Natural killer cell (primary cell): Measurements from ENCODE around the gene ADAM22. TPM values are rescaled to one million over a fixed set of nuclear protein-coding genes. Genes with fewer than 3 reads are reported as not detected.

Source experiments
- ATAC-seq, 3 donors: fragments of 150-1000 bp in 2 of 3; fragments of 200-7000 bp in 1 of 3; cut with Tn5 transposase; 1 replicate in 1 of 3; 2 replicates in 2 of 3; pipeline ENCODE4 v1.10.0; 2021; ENCODE audit warnings: mild to moderate bottlenecking in 2 of 3, moderate library complexity in 2 of 3
- DNase-seq, 2 donors: peaks; one replicate each; pipeline versions ENCODE4 v3.0.0 to v3.0.0-alpha.2; 2013 to 2021; ENCODE audit warnings: mixed read lengths in 1 of 2
- H3K27ac ChIP-seq: one replicate; pipeline ENCODE4 v1.5.1; 2013; ENCODE audit warnings: mild to moderate bottlenecking, low read length
- H3K27me3 ChIP-seq: one replicate; pipeline ENCODE4 v1.6.1; 2013; ENCODE audit warnings: low read length; ENCODE audit not compliant: control insufficient read depth, insufficient read depth
- H3K36me3 ChIP-seq: one replicate; pipeline ENCODE4 v1.6.1; 2013; ENCODE audit warnings: low read length; ENCODE audit not compliant: control insufficient read depth, insufficient read depth
- H3K4me1 ChIP-seq: one replicate; pipeline ENCODE4 v1.6.1; 2013; ENCODE audit warnings: low read length; ENCODE audit not compliant: control insufficient read depth, insufficient read depth
- H3K4me3 ChIP-seq: one replicate; pipeline ENCODE4 v1.5.1; 2013; ENCODE audit warnings: low read length
- H3K9me3 ChIP-seq: one replicate; pipeline ENCODE4 v1.6.1; 2013; ENCODE audit warnings: low read length; ENCODE audit not compliant: control insufficient read depth, insufficient read depth
- H3K27ac Mint-ChIP-seq, 2 donors: one replicate each; pipeline ENCODE4 v1.8.0; 2022; ENCODE audit warnings: mild to moderate bottlenecking in 2 of 2, mixed read lengths in 2 of 2, moderate library complexity in 1 of 2
- H3K27me3 Mint-ChIP-seq, 2 donors: one replicate each; pipeline ENCODE4 v1.8.0; 2022; ENCODE audit warnings: low read depth in 2 of 2, mixed read lengths in 2 of 2
- H3K36me3 Mint-ChIP-seq: one replicate; pipeline ENCODE4 v1.8.0; 2022; ENCODE audit warnings: mixed read lengths
- H3K4me1 Mint-ChIP-seq, 2 donors: one replicate each; pipeline ENCODE4 v1.8.0; 2022; ENCODE audit warnings: mixed read lengths in 2 of 2
- H3K4me3 Mint-ChIP-seq: one replicate; pipeline ENCODE4 v1.8.0; 2022; ENCODE audit warnings: mild to moderate bottlenecking, moderate library complexity, mixed read lengths
- H3K9me3 Mint-ChIP-seq, 2 donors: one replicate each; pipeline ENCODE4 v1.8.0; 2022; ENCODE audit warnings: mixed read lengths in 2 of 2
- WGBS: methylation state at CpG from one replicate; pipeline ENCODE4 v1.1.7; 2013; ENCODE audit warnings: missing lambda C conversion rate; ENCODE audit not compliant: insufficient coverage; 5-methylcytosine and 5-hydroxymethylcytosine counted together
- intact Hi-C: fragments of 100-400 bp; cut with micrococcal nuclease; formaldehyde crosslinking; loops from one replicate; pipeline ENCODE4 v1.14.2; 2022
- total RNA-seq, 4 donors: library from RNA; stranded (reverse); fragments of 120-200 nt in 1 of 4; gene quantifications; one replicate each; pipeline versions ENCODE4 v1.2.3 to v1.2.4, GENCODE V29; 2013 to 2022
- TF ChIP-seq, protein P1 (sequence below): fragments of 200-600 bp; IDR thresholded peaks from one replicate; pipeline ENCODE4 v1.8.0; 2022; ENCODE audit warnings: antibody characterized with exemption

ADAM22 gene
- total RNA-seq, 3 donors from 2014 or later (not counting 1 experiment from before 2014, with no cell fraction given), result 3.0 to 5.4 (median 3.7) TPM

DNA sequence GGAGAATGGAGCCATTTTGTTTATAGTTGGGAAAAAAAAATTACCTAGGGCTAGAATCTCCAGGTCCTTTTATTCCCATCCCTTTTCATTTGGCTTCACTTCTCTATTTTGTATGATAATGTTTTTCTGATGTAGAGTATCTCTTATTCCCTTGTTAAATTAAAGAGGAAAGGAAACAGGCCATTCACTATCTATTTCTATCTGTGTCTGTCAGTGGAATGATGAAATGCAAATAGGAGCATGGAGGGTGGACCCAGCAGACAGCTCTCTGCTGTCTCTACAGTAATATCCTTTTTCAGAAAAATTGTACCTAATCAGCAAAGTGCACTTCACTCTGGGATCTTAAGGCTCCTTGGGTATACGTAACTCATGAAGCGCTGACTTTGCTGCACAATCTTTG, 149.8 kb downstream of the ADAM22 start:
- WGBS, result 50% methylated on average over 2 of the region's 2 CpGs
- H3K27me3 Mint-ChIP-seq, result no peaks in the 10 kb centered on the region
- TF ChIP-seq, protein P1, sequence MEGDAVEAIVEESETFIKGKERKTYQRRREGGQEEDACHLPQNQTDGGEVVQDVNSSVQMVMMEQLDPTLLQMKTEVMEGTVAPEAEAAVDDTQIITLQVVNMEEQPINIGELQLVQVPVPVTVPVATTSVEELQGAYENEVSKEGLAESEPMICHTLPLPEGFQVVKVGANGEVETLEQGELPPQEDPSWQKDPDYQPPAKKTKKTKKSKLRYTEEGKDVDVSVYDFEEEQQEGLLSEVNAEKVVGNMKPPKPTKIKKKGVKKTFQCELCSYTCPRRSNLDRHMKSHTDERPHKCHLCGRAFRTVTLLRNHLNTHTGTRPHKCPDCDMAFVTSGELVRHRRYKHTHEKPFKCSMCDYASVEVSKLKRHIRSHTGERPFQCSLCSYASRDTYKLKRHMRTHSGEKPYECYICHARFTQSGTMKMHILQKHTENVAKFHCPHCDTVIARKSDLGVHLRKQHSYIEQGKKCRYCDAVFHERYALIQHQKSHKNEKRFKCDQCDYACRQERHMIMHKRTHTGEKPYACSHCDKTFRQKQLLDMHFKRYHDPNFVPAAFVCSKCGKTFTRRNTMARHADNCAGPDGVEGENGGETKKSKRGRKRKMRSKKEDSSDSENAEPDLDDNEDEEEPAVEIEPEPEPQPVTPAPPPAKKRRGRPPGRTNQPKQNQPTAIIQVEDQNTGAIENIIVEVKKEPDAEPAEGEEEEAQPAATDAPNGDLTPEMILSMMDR, result no peak
- H3K4me1 Mint-ChIP-seq, result no peaks in the 10 kb centered on the region
- H3K36me3 Mint-ChIP-seq, result no peaks in the 10 kb centered on the region
- no peak overlapping the region for H3K4me3 ChIP-seq
- intact Hi-C loops, result no loop called here
- H3K27ac ChIP-seq, result no peak overlapping the region
- peaks cover 0 to 3% of the 10 kb centered on the region in 2 donors for H3K9me3 Mint-ChIP-seq
- no peaks in the 10 kb centered on the region for H3K4me1 ChIP-seq
- H3K27ac Mint-ChIP-seq, result no peak overlapping the region
- no peak for ATAC-seq
- no peaks in the 10 kb centered on the region for H3K27me3 ChIP-seq
- H3K9me3 ChIP-seq, result no peaks in the 10 kb centered on the region
- no peak overlapping the region for H3K4me3 Mint-ChIP-seq
- DNase-seq, result no peak
- H3K36me3 ChIP-seq, result no peaks in the 10 kb centered on the region

DNA sequence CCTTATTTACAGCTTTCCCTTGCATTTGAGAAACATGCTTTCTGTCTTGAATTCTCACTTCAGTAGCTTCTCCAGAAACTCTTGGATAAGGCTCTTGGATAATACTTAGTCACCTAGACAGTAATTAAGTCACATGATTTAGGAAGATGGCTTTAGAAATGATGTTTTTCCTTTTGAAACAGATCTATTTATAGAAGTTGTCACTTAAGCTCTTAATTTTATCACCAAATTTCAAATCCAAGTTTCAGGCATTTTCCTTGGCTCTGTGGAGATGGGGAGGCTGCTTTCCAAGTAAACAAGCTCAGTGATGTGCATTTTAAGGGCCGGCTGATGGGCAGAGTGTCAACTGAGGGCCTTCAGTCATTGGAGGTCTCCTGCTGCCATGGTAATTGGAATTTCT, 155.5 kb downstream of the ADAM22 start:
- WGBS, result 93% methylated on average over 1 of the region's 1 CpG
- H3K9me3 ChIP-seq, result no peaks in the 10 kb centered on the region
- H3K27me3 ChIP-seq, result no peaks in the 10 kb centered on the region
- H3K36me3 ChIP-seq, result no peaks in the 10 kb centered on the region
- ATAC-seq (no peak), DNase-seq (no peak)
- TF ChIP-seq, protein P1, result no peak
- no peaks in the 10 kb centered on the region for H3K4me1 ChIP-seq
- Mint-ChIP-seq H3K27me3 (no peaks in the 10 kb centered on the region), H3K9me3 (no peaks in the 10 kb centered on the region), H3K4me1 (peaks cover 14 to 16% of the 10 kb centered on the region in 2 donors), H3K4me3 (no peak overlapping the region), H3K27ac (no peak overlapping the region), H3K36me3 (no peaks in the 10 kb centered on the region)
- H3K27ac ChIP-seq, result no peak overlapping the region
- H3K4me3 ChIP-seq, result no peak overlapping the region
- intact Hi-C loops, result no loop called here

- H3K36me3 Mint-ChIP-seq, result no peaks in the 10 kb centered on the region
- Histone ChIP-seq H3K9me3 (no peaks in the 10 kb centered on the region), H3K36me3 (no peaks in the 10 kb centered on the region), H3K27ac (no peak overlapping the region), H3K27me3 (no peaks in the 10 kb centered on the region), H3K4me1 (no peaks in the 10 kb centered on the region), H3K4me3 (no peak overlapping the region)
- intact Hi-C loops, result no loop called here
- peak overlapping the region; percentile 36 for H3K4me3 Mint-ChIP-seq
- ATAC-seq (no peak), DNase-seq (no peak)
- TF ChIP-seq, protein P1, result no peak
- peaks cover 14 to 16% of the 10 kb centered on the region in 2 donors for H3K4me1 Mint-ChIP-seq
- no peaks in the 10 kb centered on the region for H3K27me3 Mint-ChIP-seq
- peak overlapping the region in 1 of 2 donors; percentile 45 for H3K27ac Mint-ChIP-seq
- H3K9me3 Mint-ChIP-seq, result no peaks in the 10 kb centered on the region
- WGBS, result no CpG with 5 or more reads among the region's 1 CpG
Measured at GRCh38 chr7:88090240-88090639, 156.2 kb downstream of the ADAM22 start.

DNA sequence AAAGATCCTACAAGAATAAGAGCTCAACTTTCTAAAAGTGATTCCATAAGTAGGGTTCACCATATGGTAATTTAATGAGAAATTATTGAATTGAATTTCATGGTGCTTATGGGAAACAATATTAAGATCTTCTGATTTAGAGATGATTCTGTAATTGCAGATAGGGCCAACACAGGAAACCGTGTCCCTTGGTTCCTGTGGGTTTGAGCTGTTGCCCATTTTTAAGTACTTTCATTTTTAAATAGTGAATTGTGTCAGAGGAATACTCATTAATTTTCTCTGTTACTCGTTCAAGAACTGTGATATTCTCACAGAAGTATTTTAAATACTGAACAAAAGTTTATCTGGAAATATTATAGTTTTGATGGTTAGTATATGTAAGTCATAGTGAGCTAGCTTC, 156.6 kb downstream of the ADAM22 start:
- ATAC-seq (peak in 2 of 3 donors; percentile 43 to 73), DNase-seq (peak in 1 of 2 donors; percentile 27)
- Histone ChIP-seq H3K27ac (no peak overlapping the region), H3K27me3 (no peaks in the 10 kb centered on the region), H3K9me3 (no peaks in the 10 kb centered on the region), H3K4me3 (no peak overlapping the region), H3K4me1 (no peaks in the 10 kb centered on the region), H3K36me3 (no peaks in the 10 kb centered on the region)
- Mint-ChIP-seq H3K4me3 (peak overlapping the region; percentile 36), H3K36me3 (no peaks in the 10 kb centered on the region), H3K27ac (peak overlapping the region; percentile 43 to 45), H3K4me1 (peaks cover 14 to 16% of the 10 kb centered on the region in 2 donors), H3K27me3 (no peaks in the 10 kb centered on the region), H3K9me3 (no peaks in the 10 kb centered on the region)
- TF ChIP-seq, protein P1, result no peak
- intact Hi-C loops, result no loop called here
- 0% methylated on average over 1 of the region's 2 CpGs for WGBS
